SJCRH30 (cell line): Measurements from ENCODE around the gene PFKFB3. TPM values are rescaled to one million over a fixed set of nuclear protein-coding genes. Genes with fewer than 3 reads are reported as not detected.

ENCODE experiments used
- total RNA-seq: library from RNA; depleted of rRNA; stranded (reverse); fragments of >200 nt; shearing (Covaris generic); gene quantifications from 2 replicates; pipeline ENCODE4 v1.2.3, GENCODE V29; 2014; rRNA removed

Gene PFKFB3
- total RNA-seq, 1 experiment from 2014 or later = 11.0 TPM

Other genes starting within 250 kb of the PFKFB3 start
- gene IL15RA, start 225.4 kb upstream of the PFKFB3 start, total RNA-seq = not detected in 2 replicates
- not detected in 2 replicates for gene IL2RA, start 140.6 kb upstream of the PFKFB3 start, total RNA-seq
- gene RBM17, start 113.9 kb upstream of the PFKFB3 start, total RNA-seq = 59.8 and 60.6 TPM in 2 replicates